Fibroblast of pulmonary artery (primary cell): Measurements from ENCODE around the gene FHIT.

ENCODE experiments used
- DNase-seq: peaks from one replicate; pipeline ENCODE4 v3.0.0-alpha.2; 2010; ENCODE audit warnings: low read depth
- H3K4me3 ChIP-seq: replicated peaks from 2 replicates; pipeline ENCODE4 v1.5.1; 2011; ENCODE audit warnings: low read depth, mild to moderate bottlenecking, control low read depth, low read length, moderate library complexity
- TF ChIP-seq, protein P1 (sequence below): IDR thresholded peaks from 2 replicates; pipeline ENCODE4 v1.5.1; 2011; ENCODE audit warnings: mild to moderate bottlenecking, control low read depth, low read length, inconsistent platforms; ENCODE audit errors: missing control alignments

FHIT gene

GRCh38 chr3:59877263-59878037 is 1373.8 kb downstream of the FHIT start:
- TF ChIP-seq, protein P1, sequence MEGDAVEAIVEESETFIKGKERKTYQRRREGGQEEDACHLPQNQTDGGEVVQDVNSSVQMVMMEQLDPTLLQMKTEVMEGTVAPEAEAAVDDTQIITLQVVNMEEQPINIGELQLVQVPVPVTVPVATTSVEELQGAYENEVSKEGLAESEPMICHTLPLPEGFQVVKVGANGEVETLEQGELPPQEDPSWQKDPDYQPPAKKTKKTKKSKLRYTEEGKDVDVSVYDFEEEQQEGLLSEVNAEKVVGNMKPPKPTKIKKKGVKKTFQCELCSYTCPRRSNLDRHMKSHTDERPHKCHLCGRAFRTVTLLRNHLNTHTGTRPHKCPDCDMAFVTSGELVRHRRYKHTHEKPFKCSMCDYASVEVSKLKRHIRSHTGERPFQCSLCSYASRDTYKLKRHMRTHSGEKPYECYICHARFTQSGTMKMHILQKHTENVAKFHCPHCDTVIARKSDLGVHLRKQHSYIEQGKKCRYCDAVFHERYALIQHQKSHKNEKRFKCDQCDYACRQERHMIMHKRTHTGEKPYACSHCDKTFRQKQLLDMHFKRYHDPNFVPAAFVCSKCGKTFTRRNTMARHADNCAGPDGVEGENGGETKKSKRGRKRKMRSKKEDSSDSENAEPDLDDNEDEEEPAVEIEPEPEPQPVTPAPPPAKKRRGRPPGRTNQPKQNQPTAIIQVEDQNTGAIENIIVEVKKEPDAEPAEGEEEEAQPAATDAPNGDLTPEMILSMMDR: no peak
- DNase-seq: no peak
- H3K4me3 ChIP-seq: no peak overlapping the region

DNA sequence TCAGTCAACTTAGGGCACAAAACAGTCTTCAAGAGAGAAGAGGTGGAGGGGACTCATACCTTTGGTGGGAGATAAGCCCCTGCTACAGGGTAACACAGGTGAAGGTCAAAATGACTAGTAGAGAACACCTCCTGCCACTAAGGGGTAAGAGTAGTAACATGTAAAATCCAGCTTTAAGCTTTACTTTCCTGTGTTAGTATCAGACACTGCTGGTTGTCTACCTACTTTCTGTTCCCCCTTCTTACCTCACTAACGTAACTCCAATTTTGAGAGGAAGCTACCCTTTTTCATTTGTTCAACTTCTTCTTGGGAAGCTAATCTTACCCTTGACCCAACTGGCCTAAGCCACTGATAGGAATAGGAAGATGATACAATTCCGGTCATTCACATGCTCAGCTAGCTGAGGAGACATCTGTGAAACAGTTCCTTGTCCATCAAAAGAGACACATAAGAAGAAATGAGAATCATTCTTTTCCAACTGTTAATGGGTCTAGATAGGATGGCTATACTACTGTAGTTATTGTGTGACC is 1374.7 kb downstream of the FHIT start:
- no peak overlapping the region for H3K4me3 ChIP-seq
- TF ChIP-seq, protein P1: no peak
- no peak for DNase-seq

DNA sequence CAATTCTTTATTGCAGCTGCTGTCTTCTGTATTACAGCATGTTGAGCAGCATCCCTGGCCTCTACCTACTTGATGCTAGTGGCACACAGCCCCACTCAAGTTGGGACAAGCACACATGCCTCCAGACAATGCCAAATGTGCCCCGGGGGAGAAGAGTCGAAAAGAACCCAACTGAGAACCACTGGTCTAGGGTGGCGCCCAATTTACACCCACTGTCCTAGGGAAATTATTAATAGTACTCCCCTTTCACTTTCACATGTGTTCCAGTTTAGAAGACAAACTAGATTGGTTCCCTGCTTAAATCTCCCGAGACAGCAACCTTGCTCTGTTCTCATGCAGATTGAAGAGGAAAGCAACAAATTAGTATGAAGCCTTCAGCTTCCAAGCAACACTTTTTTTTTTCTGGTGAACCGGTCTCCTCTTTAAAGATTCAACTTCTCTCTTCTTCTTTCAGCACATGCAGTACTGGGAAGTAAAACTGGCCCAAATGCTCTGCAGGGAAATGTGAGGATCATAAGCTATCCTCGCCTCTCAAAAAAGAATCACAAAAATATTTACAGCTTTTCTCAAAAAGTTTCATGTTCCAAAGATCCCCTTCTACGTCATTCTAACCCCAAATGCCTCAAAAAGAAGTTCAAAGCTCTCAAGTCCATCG is 1377.5 kb downstream of the FHIT start:
- DNase-seq: no peak
- no peak overlapping the region for H3K4me3 ChIP-seq
- TF ChIP-seq, protein P1: no peak

DNA sequence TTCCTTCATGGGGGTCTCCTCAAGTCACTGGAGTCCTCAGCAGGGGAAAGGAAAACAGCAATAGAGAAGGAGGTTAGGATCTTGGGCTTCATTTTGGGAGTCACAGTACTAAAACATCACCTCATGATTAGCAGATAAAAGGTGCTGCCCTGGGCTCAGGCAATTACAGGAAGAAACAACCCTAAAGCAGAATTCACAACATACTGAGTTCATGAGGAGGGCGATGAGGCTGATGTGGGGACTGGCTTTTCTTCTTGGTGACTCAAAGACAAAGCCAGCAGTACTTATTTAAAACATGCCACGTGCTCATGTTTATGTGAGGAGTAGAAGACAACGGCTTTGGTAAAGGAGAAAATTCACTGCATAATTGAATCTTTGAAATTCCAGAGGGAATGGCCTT is 1379.1 kb downstream of the FHIT start:
- no peak overlapping the region for H3K4me3 ChIP-seq
- TF ChIP-seq, protein P1: no peak
- DNase-seq: no peak

DNA sequence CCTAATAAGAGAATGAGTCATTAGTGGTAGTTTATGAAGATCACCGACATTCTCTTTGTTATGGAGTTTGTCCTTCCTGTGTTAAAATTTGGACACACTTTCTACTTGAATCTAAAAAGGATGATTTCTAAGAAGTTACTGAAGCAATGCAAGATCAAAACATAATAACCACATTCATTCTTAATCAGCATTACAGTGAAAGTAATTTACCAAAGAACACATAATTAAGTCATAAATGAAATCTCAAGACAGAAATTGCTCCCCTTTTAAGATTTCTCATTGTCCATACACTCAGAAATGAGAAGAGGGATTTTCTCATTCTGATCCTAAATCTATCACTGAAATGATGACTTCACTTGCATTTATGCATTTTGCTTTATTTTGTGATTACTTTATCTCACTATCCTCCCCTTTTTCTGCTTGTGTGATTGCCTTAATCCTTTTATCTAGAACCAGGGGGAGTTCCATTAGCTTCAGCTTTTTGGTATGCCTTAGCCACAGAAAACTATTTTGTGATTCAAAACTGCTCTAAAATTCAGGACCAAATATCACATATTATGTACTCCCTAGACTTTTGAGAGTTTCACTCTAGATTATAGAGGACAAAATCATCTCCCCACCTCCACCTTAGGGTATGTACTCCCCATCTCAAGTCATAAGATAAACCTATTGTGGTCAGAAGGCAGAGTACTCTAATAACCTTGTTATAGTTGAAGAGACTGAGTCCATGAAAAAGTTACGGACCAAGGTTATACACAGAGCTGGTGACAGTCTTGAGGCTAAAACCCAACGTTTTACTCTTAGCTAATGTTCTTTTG is 1383.9 kb downstream of the FHIT start:
- no peak for DNase-seq
- TF ChIP-seq, protein P1: no peak
- H3K4me3 ChIP-seq: no peak overlapping the region

- no peak overlapping the region for H3K4me3 ChIP-seq
- DNase-seq: no peak
- TF ChIP-seq, protein P1: no peak
Measured at GRCh38 chr3:59866076-59866475, 1385.2 kb downstream of the FHIT start.
